Ishikawa (cell line): ENCODE results near the gene PLPPR1.

ENCODE experiments used
- CEBPB ChIP-seq: IDR thresholded peaks from 2 replicates; pipeline ENCODE4 v1.6.1; 2012
- CREB1 ChIP-seq: IDR thresholded peaks from 2 replicates; pipeline ENCODE4 v1.6.1; 2012; ENCODE audit warnings: low read depth
- YY1 ChIP-seq: IDR thresholded peaks from 2 replicates; pipeline ENCODE4 v1.6.1; 2012; ENCODE audit warnings: low read depth
- TF ChIP-seq, protein P1 (sequence below): IDR thresholded peaks from 2 replicates; pipeline ENCODE4 v1.6.1; 2012

DNA sequence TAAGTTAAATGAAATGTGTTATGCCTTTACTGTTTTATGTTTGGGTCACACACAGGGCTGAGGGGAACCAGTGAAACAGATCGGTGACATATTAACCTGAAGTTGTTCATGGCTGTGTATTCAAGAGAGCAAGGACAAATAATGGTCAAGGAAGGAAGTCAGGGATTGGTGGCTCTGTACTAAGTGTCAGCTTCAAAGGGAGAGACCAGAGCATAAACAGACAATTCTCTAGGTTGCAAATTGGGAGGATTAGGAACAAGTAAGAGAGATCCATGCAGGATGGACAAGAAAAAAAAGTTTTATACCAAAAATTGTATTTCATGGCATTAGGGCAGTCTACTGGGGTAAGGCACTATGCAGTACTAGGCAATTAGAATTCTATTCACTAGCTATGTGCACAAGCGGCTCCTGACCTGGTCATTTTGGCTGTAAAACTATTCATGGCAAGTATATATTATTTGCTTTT is 156.3 kb downstream of the PLPPR1 start:
- TF ChIP-seq YY1, result no peak
- no peak for TF ChIP-seq CREB1
- no peak for TF ChIP-seq CEBPB
- TF ChIP-seq, protein P1, sequence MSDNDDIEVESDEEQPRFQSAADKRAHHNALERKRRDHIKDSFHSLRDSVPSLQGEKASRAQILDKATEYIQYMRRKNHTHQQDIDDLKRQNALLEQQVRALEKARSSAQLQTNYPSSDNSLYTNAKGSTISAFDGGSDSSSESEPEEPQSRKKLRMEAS, result no peak
